ENCODE data around the gene ATXN1. TPM values are rescaled to one million over a fixed set of nuclear protein-coding genes. Genes with fewer than 3 reads are reported as not detected.

ATXN1 gene
- total RNA-seq, 1 experiment from 2014 or later, result 25.6 TPM

DNA sequence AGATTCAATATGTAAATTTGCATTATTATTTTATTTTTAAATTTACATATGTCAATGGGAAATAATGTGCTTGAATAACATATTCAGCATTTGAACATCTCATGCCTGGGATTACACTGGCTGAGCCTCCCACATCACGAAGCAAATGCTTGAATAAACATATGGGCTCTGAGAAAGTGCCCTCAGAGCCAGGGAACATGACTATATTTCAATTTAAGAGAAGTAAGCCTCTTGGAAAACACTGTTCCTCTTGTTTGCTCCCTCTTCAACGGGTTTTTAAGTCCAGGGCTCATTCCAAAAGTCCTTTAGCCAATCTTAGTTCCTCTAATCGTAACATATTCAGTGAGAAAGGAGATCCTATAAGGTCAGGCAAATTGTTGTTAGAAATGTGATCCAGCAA is 400.9 kb downstream of the ATXN1 start:
- intact Hi-C loops (cut with micrococcal nuclease; ENCODE audit: unreplicated experiment), result no loop called here
- Histone ChIP-seq H3K9me3 (ENCODE audit: low read depth, low read length, poor library complexity, severe bottlenecking) (no peaks in the 10 kb centered on the region), H3K27ac (ENCODE audit: low read depth, low read length, poor library complexity, severe bottlenecking) (no peak overlapping the region), H3K4me1 (ENCODE audit: insufficient read depth, low read length, poor library complexity, severe bottlenecking) (no peaks in the 10 kb centered on the region), H3K27me3 (replicated peaks; ENCODE audit: insufficient read depth, low read depth, low read length, poor library complexity) (no peaks in the 10 kb centered on the region), H3K4me3 (ENCODE audit: low read depth, low read length, poor library complexity, severe bottlenecking) (no peak overlapping the region), H3K36me3 (ENCODE audit: insufficient read depth, low read length, poor library complexity, severe bottlenecking) (no peaks in the 10 kb centered on the region)
- ChIA-PET CTCF (no interaction called here), POLR2A (ENCODE audit: low non-redundant PET) (no interaction called here)
- TF ChIP-seq, protein P1, sequence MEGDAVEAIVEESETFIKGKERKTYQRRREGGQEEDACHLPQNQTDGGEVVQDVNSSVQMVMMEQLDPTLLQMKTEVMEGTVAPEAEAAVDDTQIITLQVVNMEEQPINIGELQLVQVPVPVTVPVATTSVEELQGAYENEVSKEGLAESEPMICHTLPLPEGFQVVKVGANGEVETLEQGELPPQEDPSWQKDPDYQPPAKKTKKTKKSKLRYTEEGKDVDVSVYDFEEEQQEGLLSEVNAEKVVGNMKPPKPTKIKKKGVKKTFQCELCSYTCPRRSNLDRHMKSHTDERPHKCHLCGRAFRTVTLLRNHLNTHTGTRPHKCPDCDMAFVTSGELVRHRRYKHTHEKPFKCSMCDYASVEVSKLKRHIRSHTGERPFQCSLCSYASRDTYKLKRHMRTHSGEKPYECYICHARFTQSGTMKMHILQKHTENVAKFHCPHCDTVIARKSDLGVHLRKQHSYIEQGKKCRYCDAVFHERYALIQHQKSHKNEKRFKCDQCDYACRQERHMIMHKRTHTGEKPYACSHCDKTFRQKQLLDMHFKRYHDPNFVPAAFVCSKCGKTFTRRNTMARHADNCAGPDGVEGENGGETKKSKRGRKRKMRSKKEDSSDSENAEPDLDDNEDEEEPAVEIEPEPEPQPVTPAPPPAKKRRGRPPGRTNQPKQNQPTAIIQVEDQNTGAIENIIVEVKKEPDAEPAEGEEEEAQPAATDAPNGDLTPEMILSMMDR (conservative IDR thresholded peaks at IDR 0.05; ENCODE audit: low read depth, low read length), result no peak
- TF ChIP-seq EZH2 (IDR thresholded peaks at IDR 0.05; ENCODE audit: borderline replicate concordance, low read depth, low read length, poor library complexity, severe bottlenecking), result no peak
- BruUV-seq (replicated peaks), result no TSS peak
- DNase-seq (ENCODE audit: low spot score), result no peak

DNA sequence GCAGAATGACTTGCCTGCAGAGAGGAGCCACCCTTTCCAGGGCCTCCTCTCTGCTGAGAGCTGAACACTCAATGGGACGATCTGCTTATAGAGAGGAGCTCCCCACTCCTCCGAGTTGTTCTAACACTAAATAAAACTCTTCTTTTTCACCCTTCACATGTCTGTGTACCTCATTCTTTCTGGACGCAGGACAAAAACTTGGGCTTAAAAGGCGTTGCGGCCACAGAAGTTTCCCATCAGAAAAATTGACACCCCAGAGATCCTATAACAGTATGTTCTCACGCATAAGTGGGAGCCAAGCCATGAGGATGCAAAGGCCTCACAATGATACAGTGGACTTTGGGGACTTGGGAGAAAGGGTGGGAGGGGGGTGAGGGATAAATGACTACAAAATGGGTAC is 401.7 kb downstream of the ATXN1 start:
- DNase-seq (ENCODE audit: low spot score), result no peak
- Histone ChIP-seq H3K4me1 (ENCODE audit: insufficient read depth, low read length, poor library complexity, severe bottlenecking) (no peaks in the 10 kb centered on the region), H3K4me3 (ENCODE audit: low read depth, low read length, poor library complexity, severe bottlenecking) (no peak overlapping the region), H3K36me3 (ENCODE audit: insufficient read depth, low read length, poor library complexity, severe bottlenecking) (no peaks in the 10 kb centered on the region), H3K9me3 (ENCODE audit: low read depth, low read length, poor library complexity, severe bottlenecking) (no peaks in the 10 kb centered on the region), H3K27ac (ENCODE audit: low read depth, low read length, poor library complexity, severe bottlenecking) (no peak overlapping the region), H3K27me3 (replicated peaks; ENCODE audit: insufficient read depth, low read depth, low read length, poor library complexity) (no peaks in the 10 kb centered on the region)
- no TSS peak for BruUV-seq (replicated peaks)
- TF ChIP-seq, protein P1 (conservative IDR thresholded peaks at IDR 0.05; ENCODE audit: low read depth, low read length), result no peak
- TF ChIP-seq EZH2 (IDR thresholded peaks at IDR 0.05; ENCODE audit: borderline replicate concordance, low read depth, low read length, poor library complexity, severe bottlenecking), result no peak
- ChIA-PET POLR2A (ENCODE audit: low non-redundant PET) (no interaction called here), CTCF (no interaction called here)
- intact Hi-C loops (cut with micrococcal nuclease; ENCODE audit: unreplicated experiment), result no loop called here

DNA sequence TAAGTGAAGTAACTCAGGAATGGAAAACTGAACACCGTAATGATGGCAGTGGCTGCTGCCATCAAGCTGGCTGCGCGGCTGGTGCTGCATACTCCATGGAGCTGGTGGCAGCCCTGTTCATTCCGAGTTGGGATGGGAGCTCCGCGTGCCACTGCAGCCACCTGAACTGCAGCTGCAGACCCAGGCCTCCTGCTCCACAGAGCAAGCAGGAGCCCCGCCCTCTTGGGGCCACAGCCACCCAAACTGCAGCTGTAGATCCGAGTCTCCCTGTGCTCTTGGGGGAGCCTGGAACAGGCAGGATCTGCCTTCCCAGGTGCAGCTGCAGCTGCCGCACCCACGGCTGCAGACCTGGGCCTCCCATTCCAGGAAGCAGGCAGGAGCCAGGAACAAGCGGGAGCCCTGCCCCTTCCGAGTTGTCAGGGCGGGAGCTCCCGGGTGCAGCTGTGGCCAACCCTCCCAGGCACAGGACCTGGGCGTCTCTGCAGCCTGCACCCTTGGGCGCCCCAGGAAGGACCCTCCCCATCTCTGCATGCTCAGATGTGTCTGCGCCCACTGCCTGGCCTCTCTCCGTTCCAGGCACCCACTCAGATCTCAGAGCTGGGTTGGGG is 402.6 kb downstream of the ATXN1 start:
- H3K27ac ChIP-seq (ENCODE audit: low read depth, low read length, poor library complexity, severe bottlenecking), result no peak overlapping the region
- CTCF ChIA-PET, result no interaction called here
- no peak overlapping the region for H3K4me3 ChIP-seq (ENCODE audit: low read depth, low read length, poor library complexity, severe bottlenecking)
- H3K36me3 ChIP-seq (ENCODE audit: insufficient read depth, low read length, poor library complexity, severe bottlenecking), result no peaks in the 10 kb centered on the region
- DNase-seq (ENCODE audit: low spot score), result no peak
- no peak for TF ChIP-seq EZH2 (IDR thresholded peaks at IDR 0.05; ENCODE audit: borderline replicate concordance, low read depth, low read length, poor library complexity, severe bottlenecking)
- TF ChIP-seq, protein P1 (conservative IDR thresholded peaks at IDR 0.05; ENCODE audit: low read depth, low read length), result no peak
- intact Hi-C loops (cut with micrococcal nuclease; ENCODE audit: unreplicated experiment), result no loop called here
- H3K9me3 ChIP-seq (ENCODE audit: low read depth, low read length, poor library complexity, severe bottlenecking), result no peaks in the 10 kb centered on the region
- no peaks in the 10 kb centered on the region for H3K4me1 ChIP-seq (ENCODE audit: insufficient read depth, low read length, poor library complexity, severe bottlenecking)
- no TSS peak for BruUV-seq (replicated peaks)
- no peaks in the 10 kb centered on the region for H3K27me3 ChIP-seq (replicated peaks; ENCODE audit: insufficient read depth, low read depth, low read length, poor library complexity)
- POLR2A ChIA-PET (ENCODE audit: low non-redundant PET), result no interaction called here
